IPS DF 4.7 (cell line): ENCODE results near the gene RCAN3.

Experiments used
- DNase-seq: peaks from one replicate; pipeline ENCODE4 v3.0.0-alpha.2; 2013; ENCODE audit warnings: low spot score; ENCODE audit errors: extremely low read depth

RCAN3 gene

GRCh38 chr1:24575905-24576587 lies 73.4 kb downstream of the RCAN3 start:
- no peak for DNase-seq

- DNase-seq = no peak
These were observed 76.2 kb downstream of the RCAN3 start for GRCh38 chr1:24578846-24579245.

GRCh38 chr1:24580756-24581155 lies 78.1 kb downstream of the RCAN3 start:
- DNase-seq = no peak

- no peak for DNase-seq
These were observed 81.6 kb downstream of the RCAN3 start for GRCh38 chr1:24584171-24584647.

- DNase-seq = no peak
These were observed 83.5 kb downstream of the RCAN3 start for GRCh38 chr1:24586119-24586518.

- DNase-seq = peak; percentile 30
These were observed 84.6 kb downstream of the RCAN3 start for GRCh38 chr1:24586970-24587820.

- DNase-seq = no peak
These were observed 85.9 kb downstream of the RCAN3 start for GRCh38 chr1:24588573-24588972.

- DNase-seq = no peak
These were observed 86.6 kb downstream of the RCAN3 start for GRCh38 chr1:24589200-24589599.
